GM23338 (cell line): ENCODE data around the gene PARP12.

Experiments used
- JUNB ChIP-seq: IDR thresholded peaks from one replicate; pipeline ENCODE4 v1.6.1; 2016; ENCODE audit warnings: antibody characterized with exemption; ENCODE audit not compliant: unreplicated experiment
- TF ChIP-seq, protein P1 (sequence below), 2 experiments: fragments of 200-600 bp in 1 of 2; sonication (generic) in 1 of 2; conservative IDR thresholded peaks; 2 replicates each; pipeline versions ENCODE4 v1.5.1 to v1.6.1; 2016 to 2017; ENCODE audit warnings: antibody characterized with exemption in 2 of 2, low read depth in 2 of 2, mild to moderate bottlenecking in 2 of 2, moderate library complexity in 1 of 2
- TF ChIP-seq, protein P2 (sequence below): fragments of 250-450 bp; sonication (Bioruptor Pico); IDR thresholded peaks from 2 replicates; pipeline ENCODE4 v1.5.0; 2020; ENCODE audit warnings: mild to moderate bottlenecking, moderate library complexity
- TF ChIP-seq, protein P3 (sequence below): IDR thresholded peaks from one replicate; pipeline ENCODE4 v1.6.1; 2018; ENCODE audit warnings: antibody characterized with exemption; ENCODE audit not compliant: unreplicated experiment

DNA sequence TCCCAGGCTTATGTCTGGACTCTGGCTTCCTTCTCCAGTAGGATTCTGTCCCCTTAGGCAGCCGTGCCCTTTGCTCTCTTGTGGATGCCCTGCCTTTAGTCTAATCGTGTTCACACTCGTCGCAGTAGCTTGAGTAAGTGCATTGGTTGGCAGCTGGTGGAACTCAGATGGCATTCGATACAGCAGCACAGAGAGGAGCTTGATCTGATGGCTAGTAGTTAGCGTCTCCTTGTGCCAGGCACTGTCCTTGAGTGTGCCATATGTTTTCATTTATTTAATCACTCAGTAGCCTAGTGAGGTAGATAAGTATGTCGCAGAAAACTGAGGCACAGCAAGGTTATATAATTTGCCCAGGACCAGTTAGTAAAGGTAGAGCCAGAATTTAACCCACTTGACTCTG lies 18.2 kb upstream of the PARP12 start:
- TF ChIP-seq, protein P1, sequence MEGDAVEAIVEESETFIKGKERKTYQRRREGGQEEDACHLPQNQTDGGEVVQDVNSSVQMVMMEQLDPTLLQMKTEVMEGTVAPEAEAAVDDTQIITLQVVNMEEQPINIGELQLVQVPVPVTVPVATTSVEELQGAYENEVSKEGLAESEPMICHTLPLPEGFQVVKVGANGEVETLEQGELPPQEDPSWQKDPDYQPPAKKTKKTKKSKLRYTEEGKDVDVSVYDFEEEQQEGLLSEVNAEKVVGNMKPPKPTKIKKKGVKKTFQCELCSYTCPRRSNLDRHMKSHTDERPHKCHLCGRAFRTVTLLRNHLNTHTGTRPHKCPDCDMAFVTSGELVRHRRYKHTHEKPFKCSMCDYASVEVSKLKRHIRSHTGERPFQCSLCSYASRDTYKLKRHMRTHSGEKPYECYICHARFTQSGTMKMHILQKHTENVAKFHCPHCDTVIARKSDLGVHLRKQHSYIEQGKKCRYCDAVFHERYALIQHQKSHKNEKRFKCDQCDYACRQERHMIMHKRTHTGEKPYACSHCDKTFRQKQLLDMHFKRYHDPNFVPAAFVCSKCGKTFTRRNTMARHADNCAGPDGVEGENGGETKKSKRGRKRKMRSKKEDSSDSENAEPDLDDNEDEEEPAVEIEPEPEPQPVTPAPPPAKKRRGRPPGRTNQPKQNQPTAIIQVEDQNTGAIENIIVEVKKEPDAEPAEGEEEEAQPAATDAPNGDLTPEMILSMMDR (conservative IDR thresholded peaks at IDR 0.05; ENCODE audit: low read depth in 2 of 2) = no peak
- no peak for TF ChIP-seq JUNB
- TF ChIP-seq, protein P2, sequence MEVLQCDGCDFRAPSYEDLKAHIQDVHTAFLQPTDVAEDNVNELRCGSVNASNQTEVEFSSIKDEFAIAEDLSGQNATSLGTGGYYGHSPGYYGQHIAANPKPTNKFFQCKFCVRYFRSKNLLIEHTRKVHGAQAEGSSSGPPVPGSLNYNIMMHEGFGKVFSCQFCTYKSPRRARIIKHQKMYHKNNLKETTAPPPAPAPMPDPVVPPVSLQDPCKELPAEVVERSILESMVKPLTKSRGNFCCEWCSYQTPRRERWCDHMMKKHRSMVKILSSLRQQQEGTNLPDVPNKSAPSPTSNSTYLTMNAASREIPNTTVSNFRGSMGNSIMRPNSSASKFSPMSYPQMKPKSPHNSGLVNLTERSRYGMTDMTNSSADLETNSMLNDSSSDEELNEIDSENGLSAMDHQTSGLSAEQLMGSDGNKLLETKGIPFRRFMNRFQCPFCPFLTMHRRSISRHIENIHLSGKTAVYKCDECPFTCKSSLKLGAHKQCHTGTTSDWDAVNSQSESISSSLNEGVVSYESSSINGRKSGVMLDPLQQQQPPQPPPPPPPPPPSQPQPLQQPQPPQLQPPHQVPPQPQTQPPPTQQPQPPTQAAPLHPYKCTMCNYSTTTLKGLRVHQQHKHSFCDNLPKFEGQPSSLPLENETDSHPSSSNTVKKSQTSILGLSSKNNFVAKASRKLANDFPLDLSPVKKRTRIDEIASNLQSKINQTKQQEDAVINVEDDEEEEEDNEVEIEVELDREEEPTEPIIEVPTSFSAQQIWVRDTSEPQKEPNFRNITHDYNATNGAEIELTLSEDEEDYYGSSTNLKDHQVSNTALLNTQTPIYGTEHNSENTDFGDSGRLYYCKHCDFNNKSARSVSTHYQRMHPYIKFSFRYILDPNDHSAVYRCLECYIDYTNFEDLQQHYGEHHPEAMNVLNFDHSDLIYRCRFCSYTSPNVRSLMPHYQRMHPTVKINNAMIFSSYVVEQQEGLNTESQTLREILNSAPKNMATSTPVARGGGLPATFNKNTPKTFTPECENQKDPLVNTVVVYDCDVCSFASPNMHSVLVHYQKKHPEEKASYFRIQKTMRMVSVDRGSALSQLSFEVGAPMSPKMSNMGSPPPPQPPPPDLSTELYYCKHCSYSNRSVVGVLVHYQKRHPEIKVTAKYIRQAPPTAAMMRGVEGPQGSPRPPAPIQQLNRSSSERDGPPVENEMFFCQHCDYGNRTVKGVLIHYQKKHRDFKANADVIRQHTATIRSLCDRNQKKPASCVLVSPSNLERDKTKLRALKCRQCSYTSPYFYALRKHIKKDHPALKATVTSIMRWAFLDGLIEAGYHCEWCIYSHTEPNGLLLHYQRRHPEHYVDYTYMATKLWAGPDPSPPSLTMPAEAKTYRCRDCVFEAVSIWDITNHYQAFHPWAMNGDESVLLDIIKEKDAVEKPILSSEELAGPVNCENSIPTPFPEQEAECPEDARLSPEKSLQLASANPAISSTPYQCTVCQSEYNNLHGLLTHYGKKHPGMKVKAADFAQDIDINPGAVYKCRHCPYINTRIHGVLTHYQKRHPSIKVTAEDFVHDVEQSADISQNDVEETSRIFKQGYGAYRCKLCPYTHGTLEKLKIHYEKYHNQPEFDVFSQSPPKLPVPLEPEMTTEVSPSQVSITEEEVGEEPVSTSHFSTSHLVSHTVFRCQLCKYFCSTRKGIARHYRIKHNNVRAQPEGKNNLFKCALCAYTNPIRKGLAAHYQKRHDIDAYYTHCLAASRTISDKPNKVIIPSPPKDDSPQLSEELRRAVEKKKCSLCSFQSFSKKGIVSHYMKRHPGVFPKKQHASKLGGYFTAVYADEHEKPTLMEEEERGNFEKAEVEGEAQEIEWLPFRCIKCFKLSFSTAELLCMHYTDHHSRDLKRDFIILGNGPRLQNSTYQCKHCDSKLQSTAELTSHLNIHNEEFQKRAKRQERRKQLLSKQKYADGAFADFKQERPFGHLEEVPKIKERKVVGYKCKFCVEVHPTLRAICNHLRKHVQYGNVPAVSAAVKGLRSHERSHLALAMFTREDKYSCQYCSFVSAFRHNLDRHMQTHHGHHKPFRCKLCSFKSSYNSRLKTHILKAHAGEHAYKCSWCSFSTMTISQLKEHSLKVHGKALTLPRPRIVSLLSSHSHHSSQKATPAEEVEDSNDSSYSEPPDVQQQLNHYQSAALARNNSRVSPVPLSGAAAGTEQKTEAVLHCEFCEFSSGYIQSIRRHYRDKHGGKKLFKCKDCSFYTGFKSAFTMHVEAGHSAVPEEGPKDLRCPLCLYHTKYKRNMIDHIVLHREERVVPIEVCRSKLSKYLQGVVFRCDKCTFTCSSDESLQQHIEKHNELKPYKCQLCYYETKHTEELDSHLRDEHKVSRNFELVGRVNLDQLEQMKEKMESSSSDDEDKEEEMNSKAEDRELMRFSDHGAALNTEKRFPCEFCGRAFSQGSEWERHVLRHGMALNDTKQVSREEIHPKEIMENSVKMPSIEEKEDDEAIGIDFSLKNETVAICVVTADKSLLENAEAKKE = no peak
- TF ChIP-seq, protein P3, sequence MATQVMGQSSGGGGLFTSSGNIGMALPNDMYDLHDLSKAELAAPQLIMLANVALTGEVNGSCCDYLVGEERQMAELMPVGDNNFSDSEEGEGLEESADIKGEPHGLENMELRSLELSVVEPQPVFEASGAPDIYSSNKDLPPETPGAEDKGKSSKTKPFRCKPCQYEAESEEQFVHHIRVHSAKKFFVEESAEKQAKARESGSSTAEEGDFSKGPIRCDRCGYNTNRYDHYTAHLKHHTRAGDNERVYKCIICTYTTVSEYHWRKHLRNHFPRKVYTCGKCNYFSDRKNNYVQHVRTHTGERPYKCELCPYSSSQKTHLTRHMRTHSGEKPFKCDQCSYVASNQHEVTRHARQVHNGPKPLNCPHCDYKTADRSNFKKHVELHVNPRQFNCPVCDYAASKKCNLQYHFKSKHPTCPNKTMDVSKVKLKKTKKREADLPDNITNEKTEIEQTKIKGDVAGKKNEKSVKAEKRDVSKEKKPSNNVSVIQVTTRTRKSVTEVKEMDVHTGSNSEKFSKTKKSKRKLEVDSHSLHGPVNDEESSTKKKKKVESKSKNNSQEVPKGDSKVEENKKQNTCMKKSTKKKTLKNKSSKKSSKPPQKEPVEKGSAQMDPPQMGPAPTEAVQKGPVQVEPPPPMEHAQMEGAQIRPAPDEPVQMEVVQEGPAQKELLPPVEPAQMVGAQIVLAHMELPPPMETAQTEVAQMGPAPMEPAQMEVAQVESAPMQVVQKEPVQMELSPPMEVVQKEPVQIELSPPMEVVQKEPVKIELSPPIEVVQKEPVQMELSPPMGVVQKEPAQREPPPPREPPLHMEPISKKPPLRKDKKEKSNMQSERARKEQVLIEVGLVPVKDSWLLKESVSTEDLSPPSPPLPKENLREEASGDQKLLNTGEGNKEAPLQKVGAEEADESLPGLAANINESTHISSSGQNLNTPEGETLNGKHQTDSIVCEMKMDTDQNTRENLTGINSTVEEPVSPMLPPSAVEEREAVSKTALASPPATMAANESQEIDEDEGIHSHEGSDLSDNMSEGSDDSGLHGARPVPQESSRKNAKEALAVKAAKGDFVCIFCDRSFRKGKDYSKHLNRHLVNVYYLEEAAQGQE = no peak
